KBM-7 (cell line): Measurements from ENCODE around the gene MED13.
"Not testable (repeated sequence)": the region's sequence is repeated elsewhere in the genome, so short reads cannot be mapped to it uniquely, and the experiment has no call there.

Experiments
- DNase-seq: peaks from one replicate; pipeline ENCODE4 v3.0.0-alpha.2; 2015
- in situ Hi-C: fragments of 300-500 bp; cut with MboI; formaldehyde crosslinking; loops from 2 replicates; pipeline ENCODE4 v1.14.3; 2020; ENCODE audit warnings: low sequenced_read_pairs, low pct_unique_long_range_greater_than_20kb, mixed read lengths

Gene MED13

GRCh38 chr17:62008294-62008693 lies 56.8 kb downstream of the MED13 start:
- DNase-seq = no peak
- in situ Hi-C loops = no loop called here

- DNase-seq = no peak
- in situ Hi-C loops = no loop called here
Observed at GRCh38 chr17:62004388-62004787, 60.7 kb downstream of the MED13 start.

GRCh38 chr17:62003141-62003540 lies 61.9 kb downstream of the MED13 start:
- in situ Hi-C loops = not testable (repeated sequence)

GRCh38 chr17:62001105-62001504 lies 64.0 kb downstream of the MED13 start:
- in situ Hi-C loops = no loop called here
- no peak for DNase-seq

More at GRCh38 chr17:62003141-62003540, 61.9 kb downstream of the MED13 start:
- not testable (repeated sequence) for DNase-seq

GRCh38 chr17:62000186-62000585 lies 64.9 kb downstream of the MED13 start:
- DNase-seq = no peak
- in situ Hi-C loops = no loop called here

- DNase-seq, in situ Hi-C loops: not testable (repeated sequence)
Observed at GRCh38 chr17:61998534-61998933, 66.5 kb downstream of the MED13 start.

- no peak for DNase-seq
- in situ Hi-C loops = no loop called here
Observed at GRCh38 chr17:61997664-61998063, 67.4 kb downstream of the MED13 start.

- in situ Hi-C loops = no loop called here
Observed at GRCh38 chr17:61996916-61997605, 68.0 kb downstream of the MED13 start.

GRCh38 chr17:61989509-61989908 lies 75.6 kb downstream of the MED13 start:
- in situ Hi-C loops = no loop called here
- DNase-seq = no peak

More at GRCh38 chr17:61996916-61997605, 68.0 kb downstream of the MED13 start:
- DNase-seq = no peak

GRCh38 chr17:61986898-61987297 lies 78.2 kb downstream of the MED13 start:
- in situ Hi-C loops = no loop called here
- DNase-seq = no peak

- in situ Hi-C loops = no loop called here
- DNase-seq = no peak
Observed at GRCh38 chr17:61984821-61985220, 80.3 kb downstream of the MED13 start.

GRCh38 chr17:61981323-61981722 lies 83.8 kb downstream of the MED13 start:
- in situ Hi-C loops = no loop called here
- DNase-seq = no peak

- DNase-seq = no peak
- in situ Hi-C loops = no loop called here
Observed at GRCh38 chr17:61980535-61980934, 84.5 kb downstream of the MED13 start.

- in situ Hi-C loops = no loop called here
Observed at GRCh38 chr17:61974115-61974514, 91.0 kb downstream of the MED13 start.

GRCh38 chr17:61972311-61972710 lies 92.8 kb downstream of the MED13 start:
- in situ Hi-C loops = no loop called here

More at GRCh38 chr17:61974115-61974514, 91.0 kb downstream of the MED13 start:
- DNase-seq = no peak

GRCh38 chr17:61970030-61970429 lies 95.0 kb downstream of the MED13 start:
- in situ Hi-C loops = no loop called here
- peak; percentile 21 for DNase-seq

More at GRCh38 chr17:61972311-61972710, 92.8 kb downstream of the MED13 start:
- DNase-seq = no peak

GRCh38 chr17:61968757-61969156 lies 96.3 kb downstream of the MED13 start:
- DNase-seq = no peak
- in situ Hi-C loops = no loop called here

GRCh38 chr17:61967729-61968128 lies 97.3 kb downstream of the MED13 start:
- in situ Hi-C loops = no loop called here

GRCh38 chr17:61966191-61966590 lies 98.9 kb downstream of the MED13 start:
- in situ Hi-C loops = no loop called here
- no peak for DNase-seq

More at GRCh38 chr17:61967729-61968128, 97.3 kb downstream of the MED13 start:
- DNase-seq = no peak

- in situ Hi-C loops = no loop called here
- DNase-seq = no peak
Observed at GRCh38 chr17:61955619-61956018, 109.5 kb downstream of the MED13 start.
